Neural progenitor cell (in vitro differentiated cells): ENCODE data around the gene INHBB.
"Not testable (repeated sequence)": the region's sequence is repeated elsewhere in the genome, so short reads cannot be mapped to it uniquely, and the experiment has no call there.

Source experiments
- CTCF ChIP-seq: fragments of 200-600 bp; sonication (generic); IDR thresholded peaks from 2 replicates; pipeline ENCODE4 v1.5.1; 2017; ENCODE audit warnings: antibody characterized with exemption, mild to moderate bottlenecking
- EZH2phosphoT487 ChIP-seq: fragments of 200-600 bp; sonication (generic); IDR thresholded peaks from 2 replicates; pipeline ENCODE4 v1.6.1; 2017; ENCODE audit warnings: antibody characterized with exemption

- not testable (repeated sequence) for TF ChIP-seq CTCF, EZH2phosphoT487
Observed at GRCh38 chr2:120310841-120311240, 35.1 kb upstream of the INHBB start.
